ENCODE results near the gene VSIG8. TPM values are rescaled to one million over a fixed set of nuclear protein-coding genes. Genes with fewer than 3 reads are reported as not detected.
A peak's percentile ranks its signal among the peaks of the same experiment; 100 is the strongest.

VSIG8 gene, protein sequence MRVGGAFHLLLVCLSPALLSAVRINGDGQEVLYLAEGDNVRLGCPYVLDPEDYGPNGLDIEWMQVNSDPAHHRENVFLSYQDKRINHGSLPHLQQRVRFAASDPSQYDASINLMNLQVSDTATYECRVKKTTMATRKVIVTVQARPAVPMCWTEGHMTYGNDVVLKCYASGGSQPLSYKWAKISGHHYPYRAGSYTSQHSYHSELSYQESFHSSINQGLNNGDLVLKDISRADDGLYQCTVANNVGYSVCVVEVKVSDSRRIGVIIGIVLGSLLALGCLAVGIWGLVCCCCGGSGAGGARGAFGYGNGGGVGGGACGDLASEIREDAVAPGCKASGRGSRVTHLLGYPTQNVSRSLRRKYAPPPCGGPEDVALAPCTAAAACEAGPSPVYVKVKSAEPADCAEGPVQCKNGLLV
- total RNA-seq (2021) (not detected in 2 replicates), Bru-seq, nascent RNA (percentile 13 among the genes with signal in this experiment), BruChase-seq, experiment 1, labeled RNA remaining after a 2-hour chase (percentile 22 among the genes with signal in this experiment), BruChase-seq, experiment 2, labeled RNA remaining after a 6-hour chase (percentile 12 among the genes with signal in this experiment)
- long read RNA-seq = 0 reads

DNA sequence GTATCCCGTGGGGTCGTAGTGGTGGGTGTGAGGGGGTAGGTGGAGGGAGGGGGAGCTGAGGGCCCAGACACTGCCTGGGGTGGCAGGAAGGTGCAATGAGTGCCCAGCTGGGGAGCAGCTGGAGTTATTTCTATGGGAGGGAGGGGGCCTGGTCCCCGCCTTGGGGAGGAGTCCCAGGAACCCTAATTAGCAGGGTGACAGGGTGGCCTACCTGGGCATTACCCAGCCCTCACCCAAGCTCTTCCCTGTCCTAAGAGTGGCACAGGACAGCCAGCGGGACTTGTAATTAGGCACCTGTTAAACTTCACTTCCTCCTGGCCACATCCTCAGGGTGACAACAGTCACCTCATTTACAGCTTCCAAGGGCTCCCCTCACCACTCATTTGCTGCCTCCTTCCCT, at the start of gene VSIG8:
Gene VSIG8 (minus strand): TSS at position 101 of the 400 bp plus-strand sequence. CDS start 136 bp downstream, outside the sequence.
- Histone ChIP-seq H3K9me3 (ENCODE audit: low read depth, low read length, poor library complexity, severe bottlenecking) (no peaks in the 10 kb centered on the region), H3K27me3 (replicated peaks; ENCODE audit: insufficient read depth, low read depth, low read length, poor library complexity) (no peaks in the 10 kb centered on the region), H3K36me3 (ENCODE audit: insufficient read depth, low read length, poor library complexity, severe bottlenecking) (no peaks in the 10 kb centered on the region), H3K4me3 (ENCODE audit: low read depth, low read length, poor library complexity, severe bottlenecking) (no peak within 1 kb of the TSS), H3K4me1 (ENCODE audit: insufficient read depth, low read length, poor library complexity, severe bottlenecking) (no peaks in the 10 kb centered on the region), H3K27ac (ENCODE audit: low read depth, low read length, poor library complexity, severe bottlenecking) (no peak within 1 kb of the TSS)
- no peak for DNase-seq (ENCODE audit: low spot score)
- ChIA-PET POLR2A (ENCODE audit: low non-redundant PET) (no interaction called here), CTCF (no interaction called here)
- no peak for TF ChIP-seq EZH2 (IDR thresholded peaks at IDR 0.05; ENCODE audit: borderline replicate concordance, low read depth, low read length, poor library complexity, severe bottlenecking)
- TF ChIP-seq, protein P1, sequence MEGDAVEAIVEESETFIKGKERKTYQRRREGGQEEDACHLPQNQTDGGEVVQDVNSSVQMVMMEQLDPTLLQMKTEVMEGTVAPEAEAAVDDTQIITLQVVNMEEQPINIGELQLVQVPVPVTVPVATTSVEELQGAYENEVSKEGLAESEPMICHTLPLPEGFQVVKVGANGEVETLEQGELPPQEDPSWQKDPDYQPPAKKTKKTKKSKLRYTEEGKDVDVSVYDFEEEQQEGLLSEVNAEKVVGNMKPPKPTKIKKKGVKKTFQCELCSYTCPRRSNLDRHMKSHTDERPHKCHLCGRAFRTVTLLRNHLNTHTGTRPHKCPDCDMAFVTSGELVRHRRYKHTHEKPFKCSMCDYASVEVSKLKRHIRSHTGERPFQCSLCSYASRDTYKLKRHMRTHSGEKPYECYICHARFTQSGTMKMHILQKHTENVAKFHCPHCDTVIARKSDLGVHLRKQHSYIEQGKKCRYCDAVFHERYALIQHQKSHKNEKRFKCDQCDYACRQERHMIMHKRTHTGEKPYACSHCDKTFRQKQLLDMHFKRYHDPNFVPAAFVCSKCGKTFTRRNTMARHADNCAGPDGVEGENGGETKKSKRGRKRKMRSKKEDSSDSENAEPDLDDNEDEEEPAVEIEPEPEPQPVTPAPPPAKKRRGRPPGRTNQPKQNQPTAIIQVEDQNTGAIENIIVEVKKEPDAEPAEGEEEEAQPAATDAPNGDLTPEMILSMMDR (conservative IDR thresholded peaks at IDR 0.05; ENCODE audit: low read depth, low read length) = no peak
- intact Hi-C loops (cut with micrococcal nuclease; ENCODE audit: unreplicated experiment) = no loop called here
- no TSS peak for BruUV-seq (replicated peaks)

DNA sequence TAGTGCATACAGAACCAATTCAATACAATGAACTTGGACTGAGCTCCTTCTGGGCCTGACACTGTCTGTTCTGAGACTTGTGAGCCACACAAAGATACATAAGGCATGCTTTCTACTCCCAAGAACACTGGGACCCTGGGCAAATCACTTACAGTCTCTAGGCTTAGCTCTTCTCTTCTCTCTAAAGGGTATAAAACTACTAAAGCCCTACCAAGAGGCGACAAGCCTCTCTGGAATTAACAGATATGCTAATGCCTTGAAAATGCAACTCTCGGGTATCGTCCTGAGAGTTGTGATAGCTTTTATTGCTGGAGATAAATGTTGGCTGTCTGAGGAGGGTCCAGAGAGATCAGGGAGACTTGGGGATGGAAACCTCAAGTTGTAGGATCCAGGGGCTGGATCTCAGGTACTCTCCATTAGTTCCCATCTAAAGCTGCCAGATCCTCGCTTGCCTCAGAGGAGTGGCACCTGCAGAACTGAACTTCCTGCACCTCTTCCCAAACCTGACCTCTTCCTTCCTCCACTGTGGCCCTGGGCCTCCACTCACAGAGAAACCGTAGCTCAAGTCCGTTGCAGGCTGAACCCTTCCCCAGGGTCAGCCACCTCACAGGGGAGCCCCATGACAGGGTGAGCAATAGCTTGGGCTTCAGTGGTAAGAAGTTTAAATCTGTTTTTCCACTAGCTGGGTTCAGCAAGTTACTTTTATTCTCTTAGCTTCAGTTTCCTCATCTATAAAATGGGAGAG, 49.0 kb upstream of the VSIG8 start:
- ChIA-PET CTCF (no interaction called here), POLR2A (ENCODE audit: low non-redundant PET) (no interaction called here)
- no peak overlapping the region for H3K4me3 ChIP-seq (ENCODE audit: low read depth, low read length, poor library complexity, severe bottlenecking)
- no peaks in the 10 kb centered on the region for H3K27me3 ChIP-seq (replicated peaks; ENCODE audit: insufficient read depth, low read depth, low read length, poor library complexity)
- intact Hi-C loops (cut with micrococcal nuclease; ENCODE audit: unreplicated experiment) = no loop called here
- H3K9me3 ChIP-seq (ENCODE audit: low read depth, low read length, poor library complexity, severe bottlenecking) = no peaks in the 10 kb centered on the region
- no TSS peak for BruUV-seq (replicated peaks)
- no peak for DNase-seq (ENCODE audit: low spot score)
- H3K36me3 ChIP-seq (ENCODE audit: insufficient read depth, low read length, poor library complexity, severe bottlenecking) = no peaks in the 10 kb centered on the region
- H3K27ac ChIP-seq (ENCODE audit: low read depth, low read length, poor library complexity, severe bottlenecking) = no peak overlapping the region
- peaks cover 11% of the 10 kb centered on the region for H3K4me1 ChIP-seq (ENCODE audit: insufficient read depth, low read length, poor library complexity, severe bottlenecking)
- TF ChIP-seq, protein P1 (conservative IDR thresholded peaks at IDR 0.05; ENCODE audit: low read depth, low read length) = no peak
- TF ChIP-seq EZH2 (IDR thresholded peaks at IDR 0.05; ENCODE audit: borderline replicate concordance, low read depth, low read length, poor library complexity, severe bottlenecking) = no peak

DNA sequence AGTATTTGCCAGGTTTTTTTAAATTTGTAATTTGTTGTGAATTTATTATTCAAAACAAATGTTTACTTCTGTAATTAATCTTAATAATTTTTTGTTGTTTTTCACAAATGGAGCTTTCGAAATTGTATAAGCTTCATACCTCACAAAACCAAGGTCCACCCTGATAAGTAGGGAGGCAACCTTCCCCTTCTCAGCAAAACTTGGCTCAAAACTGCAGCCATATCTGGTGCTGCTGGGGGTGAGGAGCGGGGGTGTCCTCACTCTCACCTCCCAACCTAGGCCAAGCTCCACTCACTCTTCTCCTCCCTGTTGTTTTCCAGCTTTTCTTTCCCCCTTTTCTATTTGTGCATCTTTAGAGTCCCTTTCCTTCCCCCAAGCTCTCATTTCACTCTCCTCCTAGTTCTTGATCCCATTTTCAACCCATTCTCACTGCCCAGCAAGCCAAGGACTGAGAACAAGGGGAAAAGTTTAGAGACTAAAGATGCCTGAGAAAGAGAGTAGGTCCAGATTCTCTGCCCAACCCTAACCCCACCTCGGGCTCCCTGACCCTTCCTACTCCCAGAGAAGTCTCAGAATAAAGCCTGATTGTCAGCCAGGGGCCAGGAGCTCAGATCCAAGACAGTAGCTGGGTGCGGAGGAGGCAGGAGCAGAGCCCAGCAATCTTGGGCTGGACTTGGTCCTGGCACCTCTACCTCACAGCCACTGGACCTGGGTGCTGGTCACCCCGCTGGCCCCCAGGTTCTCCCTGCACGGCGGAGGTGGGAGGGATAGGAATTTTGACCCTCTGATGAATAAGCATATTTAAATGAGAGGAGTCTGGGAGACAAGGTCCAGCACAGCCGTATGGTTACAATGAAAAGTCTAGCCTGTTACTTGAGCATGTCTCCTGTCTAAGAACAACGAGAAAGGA, 45.8 kb upstream of the VSIG8 start:
- intact Hi-C loops (cut with micrococcal nuclease; ENCODE audit: unreplicated experiment) = no loop called here
- TF ChIP-seq, protein P1 (conservative IDR thresholded peaks at IDR 0.05; ENCODE audit: low read depth, low read length) = no peak
- TF ChIP-seq EZH2 (IDR thresholded peaks at IDR 0.05; ENCODE audit: borderline replicate concordance, low read depth, low read length, poor library complexity, severe bottlenecking) = no peak
- H3K27ac ChIP-seq (ENCODE audit: low read depth, low read length, poor library complexity, severe bottlenecking) = no peak overlapping the region
- peaks cover 3% of the 10 kb centered on the region for H3K9me3 ChIP-seq (ENCODE audit: low read depth, low read length, poor library complexity, severe bottlenecking)
- ChIA-PET CTCF (no interaction called here), POLR2A (ENCODE audit: low non-redundant PET) (no interaction called here)
- no peaks in the 10 kb centered on the region for H3K27me3 ChIP-seq (replicated peaks; ENCODE audit: insufficient read depth, low read depth, low read length, poor library complexity)
- BruUV-seq (replicated peaks) = no TSS peak
- H3K4me1 ChIP-seq (ENCODE audit: insufficient read depth, low read length, poor library complexity, severe bottlenecking) = no peaks in the 10 kb centered on the region
- no peaks in the 10 kb centered on the region for H3K36me3 ChIP-seq (ENCODE audit: insufficient read depth, low read length, poor library complexity, severe bottlenecking)
- no peak for DNase-seq (ENCODE audit: low spot score)
- H3K4me3 ChIP-seq (ENCODE audit: low read depth, low read length, poor library complexity, severe bottlenecking) = no peak overlapping the region

Measured in A673 (cell line).